Measurements from ENCODE around the gene AP3M1. TPM values are rescaled to one million over a fixed set of nuclear protein-coding genes. Genes with fewer than 3 reads are reported as not detected.
A peak's percentile ranks its signal among the peaks of the same experiment; 100 is the strongest.
"Not testable (repeated sequence)": the region's sequence is repeated elsewhere in the genome, so short reads cannot be mapped to it uniquely, and the experiment has no call there.

Gene AP3M1, protein sequence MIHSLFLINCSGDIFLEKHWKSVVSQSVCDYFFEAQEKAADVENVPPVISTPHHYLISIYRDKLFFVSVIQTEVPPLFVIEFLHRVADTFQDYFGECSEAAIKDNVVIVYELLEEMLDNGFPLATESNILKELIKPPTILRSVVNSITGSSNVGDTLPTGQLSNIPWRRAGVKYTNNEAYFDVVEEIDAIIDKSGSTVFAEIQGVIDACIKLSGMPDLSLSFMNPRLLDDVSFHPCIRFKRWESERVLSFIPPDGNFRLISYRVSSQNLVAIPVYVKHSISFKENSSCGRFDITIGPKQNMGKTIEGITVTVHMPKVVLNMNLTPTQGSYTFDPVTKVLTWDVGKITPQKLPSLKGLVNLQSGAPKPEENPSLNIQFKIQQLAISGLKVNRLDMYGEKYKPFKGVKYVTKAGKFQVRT
- total RNA-seq, result 32.7 and 57.0 TPM in 2 replicates

DNA sequence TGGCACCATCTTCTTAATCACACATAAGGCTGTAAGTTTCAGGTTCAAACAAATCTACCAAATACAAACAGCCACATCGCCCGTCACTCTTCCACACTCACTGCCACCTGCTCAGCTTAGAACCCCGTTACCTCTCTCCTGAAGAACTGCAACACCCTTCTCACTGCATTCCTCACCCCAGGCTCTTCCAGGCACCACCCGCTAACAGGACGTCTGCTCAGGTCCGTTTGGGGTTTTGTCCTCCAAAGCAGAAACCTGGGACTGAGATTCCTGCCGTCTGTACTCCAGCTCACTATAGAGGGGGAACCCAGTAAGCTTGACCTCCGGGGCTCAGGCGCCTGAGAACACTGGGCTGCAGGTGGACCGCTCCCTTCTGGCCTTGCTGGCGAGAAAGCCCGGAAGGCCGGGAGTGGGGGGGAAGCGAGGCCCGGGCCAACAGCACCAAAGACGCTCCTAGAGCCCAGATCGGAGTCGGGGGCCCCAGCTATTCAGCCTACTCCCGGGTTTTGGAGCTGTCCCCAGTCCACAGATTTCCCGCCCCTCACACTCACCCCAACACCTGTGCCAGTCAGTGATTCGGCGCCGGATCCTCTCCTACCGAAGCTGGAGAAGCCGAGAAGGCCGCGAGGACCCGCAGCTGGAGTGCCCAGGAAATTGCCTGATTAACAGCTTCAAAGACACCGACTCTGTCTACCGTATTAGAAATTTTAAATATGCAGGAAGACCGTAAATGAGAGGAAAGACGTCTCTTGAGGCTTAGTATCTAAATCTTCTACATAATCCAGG lies at the start of gene AP3M1:
AP3M1 (minus strand) TSS at position 625 of the 786 bp plus-strand sequence. CDS start 12,449 bp downstream, outside the sequence.
- no peak for DNase-seq

DNA sequence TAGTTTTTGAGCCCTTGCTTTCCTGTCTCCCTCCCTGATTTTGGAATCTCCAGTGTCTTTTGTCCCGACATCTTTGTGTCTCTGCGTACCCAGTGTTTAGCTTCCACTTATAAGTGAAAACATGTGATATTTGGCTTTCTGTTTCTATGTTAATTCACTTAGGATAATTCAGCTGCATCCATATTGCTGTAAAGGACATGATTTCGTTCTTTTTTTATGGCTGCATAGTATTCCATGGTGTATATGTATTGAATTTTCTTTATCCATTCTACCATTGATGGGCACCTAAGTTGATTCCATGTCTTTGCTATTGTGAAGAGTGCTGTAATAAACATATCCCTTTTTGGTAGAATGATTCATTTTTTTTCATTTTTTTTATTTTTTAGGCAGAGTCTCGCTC lies 48.7 kb upstream of the AP3M1 start:
- no peak for DNase-seq

- DNase-seq, result no peak
Measured at GRCh38 chr10:74194999-74195398, 44.4 kb upstream of the AP3M1 start.

GRCh38 chr10:74194545-74194944 lies 43.9 kb upstream of the AP3M1 start:
- DNase-seq, result no peak

GRCh38 chr10:74190494-74190893 lies 39.9 kb upstream of the AP3M1 start:
- DNase-seq, result no peak

DNA sequence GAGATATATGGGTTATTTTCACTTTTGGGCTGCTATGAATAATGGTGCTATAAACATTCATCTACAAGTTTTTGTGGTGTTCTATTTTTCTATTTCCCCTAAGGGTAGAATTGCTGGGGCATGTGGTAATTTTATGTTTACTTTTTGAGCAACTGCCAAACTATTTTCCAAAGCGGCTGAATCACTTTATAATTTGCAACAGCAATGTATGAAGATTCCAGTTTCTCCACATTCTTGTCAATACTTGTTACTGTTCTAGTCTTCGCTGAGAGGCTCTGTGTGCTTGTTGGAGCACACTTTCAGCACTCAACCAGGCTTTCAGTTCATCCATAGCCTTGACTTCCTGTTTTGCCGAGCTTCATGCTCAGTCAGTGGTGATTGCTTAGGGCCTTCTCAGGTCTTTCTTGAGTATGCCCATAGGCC lies 39.4 kb upstream of the AP3M1 start:
- peak; percentile 65 for DNase-seq

- DNase-seq, result not testable (repeated sequence)
Measured at GRCh38 chr10:74188617-74189016, 38.0 kb upstream of the AP3M1 start.

- no peak for DNase-seq
Measured at GRCh38 chr10:74187237-74187636, 36.6 kb upstream of the AP3M1 start.

GRCh38 chr10:74186678-74187077 lies 36.0 kb upstream of the AP3M1 start:
- DNase-seq, result no peak

- no peak for DNase-seq
Measured at GRCh38 chr10:74179111-74179710, 28.6 kb upstream of the AP3M1 start.

DNA sequence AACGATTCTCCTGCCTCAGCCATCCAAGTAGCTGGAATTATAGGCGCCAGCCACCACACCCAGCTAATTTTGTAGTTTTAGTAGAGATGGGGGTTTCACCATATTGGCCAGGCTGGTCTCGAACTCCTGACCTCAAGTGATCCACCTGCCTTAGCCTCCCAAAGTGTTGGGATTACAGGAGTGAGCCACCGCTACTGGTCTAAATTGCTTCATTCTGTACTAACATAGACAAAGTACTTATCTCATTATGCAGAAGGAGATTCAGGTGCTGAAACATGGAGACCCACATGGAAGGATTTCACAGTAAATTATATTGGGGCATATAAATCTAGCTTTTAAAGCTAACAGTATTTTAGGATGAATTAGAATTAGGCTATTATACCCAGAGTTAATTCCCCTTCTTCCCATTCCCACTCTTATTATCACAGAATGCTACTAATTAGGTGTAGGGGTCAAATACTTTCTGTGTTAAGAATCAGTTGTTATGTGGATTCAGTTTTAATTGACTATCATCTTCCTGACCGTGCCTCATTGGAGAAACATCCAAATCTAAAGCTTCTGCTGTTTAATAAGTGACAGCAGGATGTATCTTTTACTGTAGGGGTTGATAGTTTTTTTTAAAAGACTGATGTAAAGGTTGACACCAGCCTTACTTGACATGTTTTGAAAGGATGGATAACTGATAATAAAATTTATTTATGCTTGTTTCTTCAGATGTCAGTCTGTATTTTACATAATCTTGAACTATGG lies 27.6 kb upstream of the AP3M1 start:
- DNase-seq, result no peak

DNA sequence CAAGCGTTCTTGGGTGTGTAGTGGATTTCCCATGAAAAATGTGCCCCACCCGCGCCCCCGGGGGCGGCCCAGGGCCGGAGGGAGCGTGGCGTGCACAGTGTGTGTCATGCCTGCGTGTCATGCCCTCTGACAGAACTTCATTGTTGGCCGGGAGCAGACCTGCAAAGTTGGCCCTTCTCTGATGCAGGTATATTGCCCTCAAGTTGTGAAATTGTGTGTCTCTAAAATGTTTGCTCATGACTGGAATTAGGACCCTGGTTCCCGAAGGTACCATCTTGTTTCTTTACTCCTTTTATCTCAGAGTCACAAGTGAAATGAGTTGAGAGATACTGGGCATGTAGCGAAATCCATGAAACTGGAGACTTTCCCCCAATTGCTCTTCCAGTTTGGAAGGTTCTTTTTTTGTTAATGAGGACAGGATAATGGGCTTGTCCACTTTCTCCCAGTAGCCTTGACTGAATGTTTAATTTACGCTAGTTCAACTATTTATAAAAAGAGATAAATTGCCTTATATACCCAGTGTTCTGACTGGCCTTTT lies 26.6 kb upstream of the AP3M1 start:
- DNase-seq, result peak; percentile 55

DNA sequence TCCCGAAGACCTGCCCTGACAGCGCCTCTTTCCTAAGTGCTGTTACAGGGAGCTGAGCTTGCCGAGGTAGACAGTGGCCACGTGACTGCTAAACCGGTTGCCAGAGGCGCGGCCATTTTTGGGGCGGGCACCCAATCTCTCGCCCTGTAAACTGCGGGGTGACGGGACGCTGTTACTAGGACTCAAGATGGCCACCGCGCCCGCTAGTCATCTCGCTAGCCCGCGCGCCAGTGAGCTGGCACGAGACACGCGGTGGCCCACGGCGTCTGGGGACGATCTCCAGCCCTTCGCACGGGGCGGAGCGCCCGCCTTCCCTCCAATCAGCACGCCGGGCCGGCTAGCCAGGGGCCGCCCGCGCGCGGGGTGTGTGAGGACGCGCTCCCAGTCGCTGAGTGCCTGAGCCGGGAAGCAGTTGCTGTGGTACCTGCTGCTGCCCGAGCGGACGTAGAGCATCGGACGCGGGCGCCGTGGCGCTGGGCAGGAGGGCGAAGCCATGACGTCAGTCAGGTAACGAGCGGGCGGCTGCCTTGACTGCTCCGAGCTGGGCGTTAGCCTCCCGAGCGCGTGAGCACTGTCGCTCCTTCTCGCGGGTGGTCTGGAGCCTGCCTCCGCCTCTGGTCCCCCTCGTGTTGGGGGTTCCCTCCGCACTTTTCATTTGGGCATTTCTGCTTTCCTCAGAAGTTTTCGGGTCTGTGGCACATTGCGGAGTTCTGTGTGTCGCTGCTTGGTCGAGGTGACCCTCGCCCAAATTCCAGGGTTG lies 25.9 kb upstream of the AP3M1 start:
- peak; percentile 97 for DNase-seq

- DNase-seq, result no peak
Measured at GRCh38 chr10:74175510-74176379, 25.1 kb upstream of the AP3M1 start.

DNA sequence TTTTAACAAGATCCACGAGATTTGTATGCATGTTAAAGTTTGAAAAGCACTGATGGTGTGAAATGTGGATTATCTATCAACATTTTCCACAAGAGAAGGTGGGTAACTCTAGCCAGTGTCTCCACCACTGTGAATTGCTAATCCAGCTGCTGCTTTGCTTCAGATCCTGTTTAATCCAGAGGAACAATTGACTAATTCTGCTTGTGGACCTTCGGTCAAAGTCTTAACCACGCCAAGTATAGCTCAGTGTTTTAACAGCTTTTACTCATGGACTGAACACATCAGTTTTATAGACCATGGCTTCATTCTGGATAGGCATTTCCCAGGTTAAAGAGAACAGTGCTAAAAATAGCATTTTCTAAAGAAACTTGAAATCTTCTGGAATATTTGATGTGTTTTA lies 23.9 kb upstream of the AP3M1 start:
- DNase-seq, result no peak

- DNase-seq, result no peak
Measured at GRCh38 chr10:74171625-74172024, 21.0 kb upstream of the AP3M1 start.

DNA sequence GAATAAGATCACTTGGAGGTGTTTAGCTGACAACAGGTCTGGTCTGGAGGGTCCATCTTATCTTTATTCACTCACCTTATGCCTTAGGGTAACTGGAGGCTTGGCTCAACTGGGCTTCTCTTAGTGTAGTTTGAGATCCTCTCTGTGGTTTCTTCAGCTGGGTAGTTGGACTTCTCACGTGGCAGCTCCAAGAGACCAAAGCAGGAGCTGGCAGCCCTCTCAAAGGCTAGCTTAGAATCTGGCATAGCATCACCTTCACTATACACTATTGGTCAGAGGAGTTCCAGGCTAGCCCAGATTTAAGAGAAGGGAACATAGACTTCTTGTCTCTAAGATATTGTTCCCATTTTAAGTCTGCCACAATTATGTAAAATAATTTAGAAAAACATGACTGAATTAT lies 16.8 kb upstream of the AP3M1 start:
- DNase-seq, result no peak

- peak; percentile 50 for DNase-seq
Measured at GRCh38 chr10:74165530-74165901, 14.9 kb upstream of the AP3M1 start.

DNA sequence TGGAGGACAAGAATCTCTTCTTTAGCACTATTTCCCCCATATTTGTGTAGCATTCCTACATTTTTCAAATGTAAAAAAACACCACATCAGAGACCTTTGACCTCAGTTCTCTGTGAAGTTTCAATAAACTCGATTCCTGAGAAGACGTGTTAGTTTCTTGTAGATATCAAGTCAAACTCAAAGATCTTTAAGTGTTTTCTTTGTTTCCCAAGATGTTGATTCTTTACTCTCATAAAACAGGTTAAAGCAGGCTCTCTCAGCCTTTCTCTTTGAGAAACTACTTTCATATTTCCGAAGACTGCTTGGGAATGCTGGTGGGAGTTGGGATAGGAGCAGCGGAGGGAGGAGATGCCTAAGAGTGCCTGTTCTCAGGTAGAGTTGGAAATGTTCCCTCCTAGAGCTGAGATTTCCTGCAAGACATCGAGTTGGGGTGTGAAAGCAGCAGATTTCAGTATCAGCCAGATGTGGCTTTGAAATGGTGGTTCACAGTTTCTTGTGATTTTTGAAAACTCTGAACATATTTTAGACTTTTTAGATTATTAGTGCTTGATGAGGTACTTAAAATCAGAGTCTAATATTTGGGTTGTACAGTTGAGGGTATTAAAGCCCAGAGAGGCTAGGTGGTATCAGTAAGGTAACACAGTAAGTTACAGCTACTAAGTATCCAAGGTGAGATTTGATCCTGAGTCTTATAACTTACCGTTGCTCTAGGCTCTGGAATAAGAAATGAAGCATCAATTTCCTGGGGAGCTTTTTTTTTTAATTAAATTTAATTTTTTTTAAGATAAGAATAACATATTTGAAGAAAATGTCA lies 14.3 kb upstream of the AP3M1 start:
- DNase-seq, result no peak

All from dermis blood vessel endothelial cell (primary cell).